T47D (cell line): ENCODE measurements around the gene OGDH.
"Not testable (repeated sequence)": the region's sequence is repeated elsewhere in the genome, so short reads cannot be mapped to it uniquely, and the experiment has no call there.

ENCODE experiments used
- DNase-seq, 2 experiments: peaks; one replicate each; pipeline versions ENCODE4 v3.0.0 to v3.0.0-alpha.2; 2011 to 2012; ENCODE audit warnings: low read depth in 1 of 2, low spot score in 1 of 2
- JUND ChIP-seq: IDR thresholded peaks from 2 replicates; pipeline ENCODE4 v1.6.1; 2012; ENCODE audit warnings: low read depth
- in situ Hi-C: cut with HindIII; loops from 2 replicates; pipeline ENCODE4 v1.10.0; 2016; ENCODE audit warnings: low sequenced_read_pairs, low pct_unique_long_range_greater_than_20kb

The OGDH gene

DNA sequence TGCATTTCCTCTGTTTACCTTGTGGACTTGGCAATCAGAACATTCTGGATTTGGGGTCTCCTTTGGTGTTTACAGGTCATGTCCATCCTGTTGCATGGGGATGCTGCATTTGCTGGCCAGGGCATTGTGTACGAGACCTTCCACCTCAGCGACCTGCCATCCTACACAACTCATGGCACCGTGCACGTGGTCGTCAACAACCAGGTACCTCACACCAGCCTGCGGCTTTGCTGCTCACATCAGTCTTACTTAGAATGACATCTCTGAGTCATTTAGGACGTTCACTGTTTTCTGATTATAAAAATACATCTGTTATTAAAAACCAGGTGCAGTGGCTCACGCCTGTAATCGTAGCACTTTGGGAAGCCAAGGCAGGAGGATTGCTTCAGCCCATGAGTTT, 75.2 kb downstream of the OGDH start:
- in situ Hi-C loops = no loop called here
- DNase-seq = no peak
- TF ChIP-seq JUND = no peak

DNA sequence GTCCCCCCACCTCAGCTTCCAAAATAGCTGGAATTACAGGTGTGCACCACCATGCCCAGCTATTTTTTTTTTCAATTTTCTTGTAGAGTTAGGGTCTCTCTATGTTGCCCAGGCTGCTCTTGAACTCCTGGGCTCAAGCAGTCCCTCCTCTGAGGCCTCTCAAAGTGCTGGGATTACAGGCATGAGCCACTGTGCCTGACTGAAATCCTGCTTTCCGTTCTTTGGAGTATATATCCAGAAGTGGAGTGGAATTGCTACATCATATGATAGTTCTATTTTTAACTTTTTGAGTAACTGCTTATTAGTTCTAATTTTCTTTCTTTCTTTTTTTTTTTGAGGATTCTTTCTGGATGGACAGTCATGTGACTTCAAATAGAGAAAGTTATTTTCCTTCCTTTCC, 79.3 kb downstream of the OGDH start:
- no peak for TF ChIP-seq JUND
- DNase-seq = no peak
- in situ Hi-C loops = no loop called here

DNA sequence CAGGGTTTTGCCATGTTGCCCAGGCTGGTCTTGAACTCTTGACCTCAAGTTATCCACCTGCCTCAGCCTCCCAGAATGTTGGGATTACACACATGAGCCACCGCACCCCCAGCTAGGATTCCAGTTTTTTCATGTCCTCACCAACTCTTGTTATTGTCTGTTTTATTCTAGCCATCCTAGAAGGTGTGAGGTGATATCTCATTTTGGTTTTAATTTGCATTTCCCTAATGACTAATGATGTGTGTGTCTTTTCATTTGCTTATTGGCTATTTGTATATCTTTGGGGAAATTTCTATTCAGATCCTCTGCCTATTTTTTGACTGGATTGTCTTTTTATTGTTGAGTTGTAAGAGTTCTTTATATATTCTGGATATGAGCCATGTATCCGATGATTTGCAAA, 83.0 kb downstream of the OGDH start:
- TF ChIP-seq JUND = no peak
- in situ Hi-C loops = no loop called here
- DNase-seq = no peak

DNA sequence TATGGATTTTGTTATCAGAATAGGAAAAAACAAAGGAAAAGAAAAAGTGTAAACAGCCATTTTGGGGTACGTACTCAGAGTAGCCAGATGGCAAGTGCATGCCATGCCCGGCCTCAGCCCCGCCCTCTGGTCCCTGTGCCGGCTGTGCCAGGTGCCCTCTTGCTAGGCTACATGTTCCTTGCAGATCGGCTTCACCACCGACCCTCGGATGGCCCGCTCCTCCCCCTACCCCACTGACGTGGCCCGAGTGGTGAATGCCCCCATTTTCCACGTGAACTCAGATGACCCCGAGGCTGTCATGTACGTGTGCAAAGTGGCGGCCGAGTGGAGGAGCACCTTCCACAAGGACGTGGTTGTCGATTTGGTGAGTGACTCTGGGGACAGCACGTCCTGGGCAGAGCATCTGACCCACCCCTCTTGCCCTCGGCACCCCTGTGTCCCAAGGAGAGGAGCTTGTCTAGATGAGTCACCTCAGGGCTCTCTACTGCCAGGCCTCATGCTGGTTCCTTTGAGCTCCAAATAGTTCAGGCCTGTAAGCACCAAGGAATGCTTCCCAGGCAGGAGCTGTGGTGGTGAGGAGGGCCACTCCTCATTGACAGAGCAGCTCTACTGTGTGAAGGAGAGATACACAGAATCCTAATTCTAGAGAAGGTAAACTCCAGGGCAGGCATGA, 87.3 kb downstream of the OGDH start:
- DNase-seq = no peak
- no peak for TF ChIP-seq JUND
- in situ Hi-C loops = no loop called here

DNA sequence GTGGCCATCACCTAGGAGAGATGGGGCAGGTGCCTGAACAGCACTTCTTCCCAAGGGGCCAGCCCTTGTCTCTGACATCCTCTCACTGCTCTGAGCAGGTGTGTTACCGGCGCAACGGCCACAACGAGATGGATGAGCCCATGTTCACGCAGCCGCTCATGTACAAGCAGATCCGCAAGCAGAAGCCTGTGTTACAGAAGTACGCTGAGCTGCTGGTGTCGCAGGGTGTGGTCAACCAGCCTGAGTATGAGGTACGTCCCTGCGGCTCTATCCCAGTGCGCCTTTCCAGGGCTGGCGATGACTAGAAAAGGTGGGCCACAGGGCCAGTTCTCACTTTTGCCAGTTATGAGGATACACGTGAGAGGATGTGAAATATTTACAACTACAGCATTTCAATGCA, 87.9 kb downstream of the OGDH start:
- in situ Hi-C loops = no loop called here
- no peak for DNase-seq
- no peak for TF ChIP-seq JUND

DNA sequence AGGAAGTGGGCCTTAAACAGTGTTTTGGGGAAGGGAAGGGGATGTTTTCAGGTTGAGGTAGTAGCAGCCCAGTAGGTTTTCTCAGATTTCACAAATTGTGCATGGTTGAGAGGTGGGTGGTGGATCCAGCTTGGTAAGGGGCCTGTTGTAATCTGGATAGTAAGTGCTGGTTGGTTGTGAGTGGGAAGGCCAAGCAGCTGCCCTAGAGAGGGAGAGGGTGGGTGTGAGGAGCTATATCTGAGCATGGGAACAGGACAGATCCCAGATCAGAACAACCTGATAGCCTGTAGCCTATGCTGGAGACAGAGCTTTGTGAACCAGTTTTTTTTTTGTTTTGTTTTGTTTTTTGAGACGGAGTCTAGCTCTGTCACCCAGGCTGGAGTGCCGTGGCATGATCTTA, 88.3 kb downstream of the OGDH start:
- no peak for TF ChIP-seq JUND
- no peak for DNase-seq
- in situ Hi-C loops = no loop called here

DNA sequence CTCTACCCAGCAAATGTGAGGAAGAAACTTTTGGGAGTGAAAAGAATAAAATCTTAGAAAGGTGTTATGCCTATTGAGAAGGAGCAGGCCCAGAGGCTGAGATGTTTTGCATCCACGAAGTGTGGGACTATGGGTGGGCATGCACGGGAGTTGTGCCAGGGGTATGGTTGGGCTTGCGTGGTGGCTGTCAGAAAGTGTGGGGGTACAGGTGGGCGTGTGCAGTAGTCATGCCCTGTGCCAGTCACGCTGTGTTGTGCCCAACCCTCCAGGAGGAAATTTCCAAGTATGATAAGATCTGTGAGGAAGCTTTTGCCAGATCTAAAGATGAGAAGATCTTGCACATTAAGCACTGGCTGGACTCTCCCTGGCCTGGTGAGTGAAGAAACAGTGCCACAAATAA, 89.3 kb downstream of the OGDH start:
- in situ Hi-C loops = no loop called here
- TF ChIP-seq JUND = no peak

DNA sequence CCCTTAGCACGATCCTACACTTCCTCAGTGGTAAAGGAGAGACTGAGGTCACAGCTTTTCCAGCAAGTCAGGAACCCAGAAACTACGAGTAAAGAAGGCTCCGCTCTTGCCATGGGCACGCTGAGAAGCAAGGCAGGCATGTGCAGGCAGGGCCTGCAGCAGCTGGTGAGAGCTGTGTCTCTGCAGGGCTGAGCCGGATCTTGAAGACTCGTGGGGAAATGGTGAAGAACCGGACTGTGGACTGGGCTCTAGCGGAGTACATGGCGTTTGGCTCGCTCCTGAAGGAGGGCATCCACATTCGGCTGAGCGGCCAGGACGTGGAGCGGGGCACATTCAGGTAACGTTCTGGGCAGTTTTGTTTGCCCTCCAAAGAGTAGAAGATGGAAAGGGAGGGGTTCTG, 90.3 kb downstream of the OGDH start:
- no peak for DNase-seq
- no peak for TF ChIP-seq JUND
- in situ Hi-C loops = no loop called here

More for the DNA sequence above, 89.3 kb downstream of the OGDH start:
- no peak for DNase-seq

DNA sequence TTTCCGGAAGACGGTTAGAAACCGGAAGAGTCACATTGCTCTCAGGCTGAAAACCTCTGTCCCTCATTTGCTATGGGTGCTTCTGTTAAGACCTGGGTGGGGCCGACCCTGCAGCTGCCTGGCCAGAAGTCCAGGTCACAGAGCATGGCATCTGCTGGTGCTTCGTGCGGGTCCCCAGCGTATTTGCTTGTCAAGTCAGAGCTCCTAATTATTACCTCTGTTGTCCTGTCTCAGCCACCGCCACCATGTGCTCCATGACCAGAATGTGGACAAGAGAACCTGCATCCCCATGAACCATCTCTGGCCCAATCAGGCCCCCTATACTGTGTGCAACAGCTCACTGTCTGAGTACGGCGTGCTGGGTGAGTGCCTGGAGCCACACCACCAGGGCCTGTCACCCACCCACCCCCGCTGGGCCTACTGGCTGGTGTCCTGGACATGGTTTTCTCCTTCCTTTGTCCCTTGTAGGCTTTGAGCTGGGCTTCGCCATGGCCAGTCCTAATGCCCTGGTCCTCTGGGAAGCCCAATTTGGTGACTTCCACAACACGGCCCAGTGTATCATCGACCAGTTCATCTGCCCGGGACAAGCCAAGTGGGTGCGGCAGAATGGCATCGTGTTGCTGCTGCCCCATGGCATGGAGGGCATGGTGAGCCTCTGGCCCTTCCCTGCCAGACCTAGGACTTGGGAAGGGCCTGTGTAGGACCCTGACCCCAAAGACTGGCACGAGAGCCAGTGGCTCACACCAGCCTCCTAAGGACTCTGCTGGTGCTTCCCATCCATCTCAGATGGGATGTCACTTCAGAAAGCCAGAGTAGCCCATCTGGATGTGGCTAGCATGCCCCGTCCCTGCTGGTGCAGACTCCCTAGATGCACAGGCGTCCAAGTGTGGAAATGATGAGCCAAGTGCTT, 91.0 kb downstream of the OGDH start:
- no peak for DNase-seq
- in situ Hi-C loops = no loop called here
- no peak for TF ChIP-seq JUND

DNA sequence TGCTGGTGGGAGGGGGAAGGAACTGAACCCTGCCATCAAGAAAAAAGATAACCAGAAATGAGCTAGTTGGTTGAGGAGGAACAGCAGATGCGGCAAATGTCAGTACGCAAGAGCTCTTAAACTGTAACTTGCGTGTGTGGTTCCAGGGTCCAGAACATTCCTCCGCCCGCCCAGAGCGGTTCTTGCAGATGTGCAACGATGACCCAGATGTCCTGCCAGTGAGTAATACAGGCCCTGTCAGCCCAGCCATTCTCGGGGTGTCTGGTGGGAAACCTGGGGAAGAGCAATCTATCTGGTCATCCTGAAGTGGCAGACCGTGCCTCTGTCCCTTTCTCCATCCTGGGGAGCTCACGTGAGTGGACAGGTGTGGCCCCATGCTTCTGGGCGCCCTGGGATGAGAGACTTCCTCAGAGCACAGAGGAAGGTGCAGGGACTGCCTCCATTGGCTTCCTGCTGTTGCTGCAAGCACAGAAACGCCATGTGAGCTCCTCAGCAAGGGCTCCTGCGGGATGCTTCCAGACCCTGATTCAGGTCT, 91.7 kb downstream of the OGDH start:
- DNase-seq = no peak
- in situ Hi-C loops = no loop called here
- no peak for TF ChIP-seq JUND

DNA sequence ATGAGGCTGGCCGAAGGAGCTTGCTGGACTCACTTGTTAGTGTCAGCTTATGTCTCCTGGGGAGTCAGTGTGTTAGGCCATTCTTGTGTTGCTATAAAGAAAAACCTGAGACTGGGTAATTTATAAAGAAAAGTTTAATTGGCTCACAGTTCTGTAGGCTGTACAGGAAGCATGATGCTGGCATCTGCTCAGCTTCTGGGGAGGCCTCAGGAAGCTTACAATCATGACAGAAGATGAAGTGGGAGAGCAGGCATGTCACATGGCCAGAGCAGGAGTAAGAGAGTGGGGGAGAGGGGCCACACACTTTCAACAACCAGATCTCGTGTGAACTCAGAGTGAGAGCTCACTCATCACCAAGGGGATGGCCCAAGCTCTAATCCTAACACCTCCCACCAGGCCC, 93.2 kb downstream of the OGDH start:
- DNase-seq, in situ Hi-C loops: not testable (repeated sequence)

DNA sequence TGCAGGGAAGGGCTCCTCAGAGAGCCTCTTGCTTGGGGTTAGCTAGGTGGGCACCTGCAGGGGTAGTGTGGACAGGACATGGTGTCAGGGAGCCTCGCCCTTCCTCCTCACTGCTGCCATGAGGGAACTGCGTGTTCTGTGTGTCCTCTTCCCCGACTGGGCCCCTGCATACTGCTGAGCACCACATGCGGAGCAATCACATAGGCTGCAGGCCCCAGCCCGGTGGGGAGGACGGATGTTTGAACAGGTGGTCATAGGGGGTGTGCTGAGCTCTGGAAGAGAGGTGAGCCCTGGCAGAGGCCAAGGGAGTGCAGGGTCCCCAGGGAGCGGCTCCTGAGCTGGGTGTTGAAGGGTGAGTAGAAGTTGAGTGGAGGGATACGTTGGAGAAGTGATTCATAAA, 93.9 kb downstream of the OGDH start:
- no peak for TF ChIP-seq JUND
- in situ Hi-C loops = no loop called here
- no peak for DNase-seq

DNA sequence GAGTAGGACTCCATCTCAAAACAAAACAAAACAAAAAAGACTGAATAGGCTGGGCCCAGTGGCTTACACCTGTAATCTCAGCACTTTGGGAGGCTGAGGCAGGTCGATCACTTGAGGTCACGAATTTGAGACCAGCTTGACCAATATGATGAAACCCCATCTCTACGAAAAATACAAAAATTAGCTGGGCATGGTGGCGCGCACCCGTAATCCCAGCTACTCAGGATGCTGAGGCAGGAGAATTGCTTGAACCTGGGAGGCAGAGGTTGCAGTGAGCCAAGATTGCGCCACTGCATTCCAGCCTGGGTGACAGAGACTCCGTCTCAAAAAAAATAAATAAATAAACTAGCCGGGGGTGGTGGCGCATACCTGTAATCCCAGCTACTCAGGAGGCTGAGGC, 97.0 kb downstream of the OGDH start:
- DNase-seq, in situ Hi-C loops: not testable (repeated sequence)
